Measurements from ENCODE around the gene ZNF664. TPM values are rescaled to one million over a fixed set of nuclear protein-coding genes. Genes with fewer than 3 reads are reported as not detected.

The ZNF664 gene
- total RNA-seq, 2 donors from 2014 or later = 131 to 139 TPM

GRCh38 chr12:123939716-123940626 lies 33.0 kb upstream of the ZNF664 start:
- Histone ChIP-seq H3K9me3 (ENCODE audit: control insufficient read depth, low read length) (peaks cover 18% of the 10 kb centered on the region), H3K36me3 (ENCODE audit: control insufficient read depth, insufficient read depth, low read length) (peaks cover 30% of the 10 kb centered on the region), H3K4me1 (ENCODE audit: control insufficient read depth, insufficient read depth, low read length) (no peaks in the 10 kb centered on the region), H3K4me3 (ENCODE audit: low read length) (no peak overlapping the region), H3K27ac (ENCODE audit: low read depth, low read length) (no peak overlapping the region), H3K27me3 (ENCODE audit: control insufficient read depth, insufficient read depth, low read length, poor library complexity, severe bottlenecking) (no peaks in the 10 kb centered on the region), H3K9ac (ENCODE audit: extremely low read depth, low read length, poor library complexity, severe bottlenecking) (no peak overlapping the region)
- no peak for DNase-seq
- Mint-ChIP-seq H3K9me3 (peaks cover 9% of the 10 kb centered on the region), H3K36me3 (ENCODE audit: low read depth) (peaks cover 49% of the 10 kb centered on the region), H3K4me3 (no peak overlapping the region), H3K27ac (no peak overlapping the region), H3K27me3 (ENCODE audit: insufficient read depth) (peaks cover 4% of the 10 kb centered on the region), H3K4me1 (no peaks in the 10 kb centered on the region)
- no peak for TF ChIP-seq CTCF (conservative IDR thresholded peaks at IDR 0.05)
- 89 to 97% methylated on average over 11 to 16 of the region's 16 CpGs for WGBS, 2 experiments (ENCODE audit: insufficient coverage in 1 of 2, insufficient read length in 1 of 2)

- no peak overlapping the region for H3K4me3 Mint-ChIP-seq
These were observed 32.4 kb upstream of the ZNF664 start for GRCh38 chr12:123940627-123940966.

GRCh38 chr12:123941000-123941399 lies 32.0 kb upstream of the ZNF664 start:
- Mint-ChIP-seq H3K4me1 (no peaks in the 10 kb centered on the region), H3K9me3 (peaks cover 9% of the 10 kb centered on the region), H3K4me3 (no peak overlapping the region), H3K27ac (no peak overlapping the region), H3K36me3 (ENCODE audit: low read depth) (peaks cover 58% of the 10 kb centered on the region), H3K27me3 (ENCODE audit: insufficient read depth) (peaks cover 4% of the 10 kb centered on the region)
- peaks cover 36% of the 10 kb centered on the region for H3K36me3 ChIP-seq (ENCODE audit: control insufficient read depth, insufficient read depth, low read length)
- H3K9me3 ChIP-seq (ENCODE audit: control insufficient read depth, low read length) = peaks cover 18% of the 10 kb centered on the region
- no peak for TF ChIP-seq CTCF (conservative IDR thresholded peaks at IDR 0.05)
- 88 to 96% methylated on average over 6 to 9 of the region's 9 CpGs for WGBS, 2 experiments (ENCODE audit: insufficient coverage in 1 of 2, insufficient read length in 1 of 2)
- no peak overlapping the region for H3K9ac ChIP-seq (ENCODE audit: extremely low read depth, low read length, poor library complexity, severe bottlenecking)
- no peaks in the 10 kb centered on the region for H3K4me1 ChIP-seq (ENCODE audit: control insufficient read depth, insufficient read depth, low read length)
- H3K27me3 ChIP-seq (ENCODE audit: control insufficient read depth, insufficient read depth, low read length, poor library complexity, severe bottlenecking) = no peaks in the 10 kb centered on the region
- DNase-seq = no peak
- H3K27ac ChIP-seq (ENCODE audit: low read depth, low read length) = no peak overlapping the region
- H3K4me3 ChIP-seq (ENCODE audit: low read length) = no peak overlapping the region

More at GRCh38 chr12:123940627-123940966, 32.4 kb upstream of the ZNF664 start:
- Mint-ChIP-seq H3K36me3 (ENCODE audit: low read depth) (peaks cover 55% of the 10 kb centered on the region), H3K27ac (no peak overlapping the region), H3K4me1 (no peaks in the 10 kb centered on the region), H3K9me3 (peaks cover 9% of the 10 kb centered on the region), H3K27me3 (ENCODE audit: insufficient read depth) (peaks cover 4% of the 10 kb centered on the region)
- Histone ChIP-seq H3K4me3 (ENCODE audit: low read length) (no peak overlapping the region), H3K27me3 (ENCODE audit: control insufficient read depth, insufficient read depth, low read length, poor library complexity, severe bottlenecking) (no peaks in the 10 kb centered on the region), H3K9ac (ENCODE audit: extremely low read depth, low read length, poor library complexity, severe bottlenecking) (no peak overlapping the region), H3K4me1 (ENCODE audit: control insufficient read depth, insufficient read depth, low read length) (no peaks in the 10 kb centered on the region), H3K27ac (ENCODE audit: low read depth, low read length) (no peak overlapping the region), H3K36me3 (ENCODE audit: control insufficient read depth, insufficient read depth, low read length) (peaks cover 35% of the 10 kb centered on the region), H3K9me3 (ENCODE audit: control insufficient read depth, low read length) (peaks cover 18% of the 10 kb centered on the region)
- no peak for DNase-seq
- TF ChIP-seq CTCF (conservative IDR thresholded peaks at IDR 0.05) = no peak
- WGBS, 2 experiments (ENCODE audit: insufficient coverage in 1 of 2, insufficient read length in 1 of 2) = 94 to 100% methylated on average over 5 to 9 of the region's 9 CpGs
